Suppressor macrophage (primary cell): ENCODE results near the gene DLAT.

Source experiments
- DNase-seq, 4 experiments: peaks; one replicate each; pipeline ENCODE4 v3.0.0-alpha.2; 2020 to 2022
- total RNA-seq, 17 experiments: gene quantifications; one replicate each; lab custom pipeline; 2026; ENCODE audit warnings: mixed read lengths in 6 of 17, inconsistent platforms in 3 of 17; lab: John Stamatoyannopoulos, UW

The DLAT gene
- 46.8 to 122 (median 80.8) reads per million in 17 experiments for total RNA-seq

DNA sequence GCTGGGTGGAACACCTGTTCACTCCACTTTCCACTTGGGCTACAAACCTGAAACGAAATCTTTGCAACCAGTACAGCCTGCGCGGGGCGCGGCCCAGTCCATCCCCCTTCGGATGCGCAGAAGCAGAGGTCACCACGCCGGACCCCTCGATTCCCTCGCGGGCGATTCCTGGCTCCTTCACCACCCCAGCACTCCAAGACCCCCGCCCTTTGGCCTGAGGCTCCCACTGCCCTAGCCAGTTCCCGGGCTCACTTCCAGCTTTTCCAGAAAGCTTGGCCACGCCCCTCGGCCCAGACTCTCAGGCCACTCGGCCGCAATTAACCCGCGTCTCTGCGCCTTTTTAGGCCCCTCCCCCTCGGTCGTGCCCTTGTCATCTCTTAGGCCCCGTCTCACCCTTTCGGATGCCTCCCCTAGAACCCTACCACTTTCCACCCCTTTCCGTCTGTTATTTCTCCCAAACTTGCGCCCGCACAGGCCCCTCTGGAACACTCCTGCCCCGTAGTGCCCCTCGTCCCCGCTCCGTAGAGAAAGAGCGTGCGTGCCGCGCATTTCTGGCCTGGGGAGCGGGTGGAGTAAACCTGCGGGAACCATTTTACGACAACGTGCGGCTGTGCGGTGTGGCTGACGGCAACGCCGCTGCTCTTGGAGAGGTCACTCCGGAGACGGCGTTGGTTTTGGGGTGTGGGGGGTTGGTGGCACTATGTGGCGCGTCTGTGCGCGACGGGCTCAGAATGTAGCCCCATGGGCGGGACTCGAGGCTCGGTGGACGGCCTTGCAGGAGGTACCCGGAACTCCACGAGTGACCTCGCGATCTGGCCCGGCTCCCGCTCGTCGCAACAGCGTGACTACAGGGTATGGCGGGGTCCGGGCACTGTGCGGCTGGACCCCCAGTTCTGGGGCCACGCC lies at the start of gene DLAT:
DLAT (plus strand) TSS at position 636 of the 906 bp plus-strand sequence; CDS start at position 701, 65 bp downstream.
- peak; percentile 87 to 93 (median 90) for DNase-seq

DNA sequence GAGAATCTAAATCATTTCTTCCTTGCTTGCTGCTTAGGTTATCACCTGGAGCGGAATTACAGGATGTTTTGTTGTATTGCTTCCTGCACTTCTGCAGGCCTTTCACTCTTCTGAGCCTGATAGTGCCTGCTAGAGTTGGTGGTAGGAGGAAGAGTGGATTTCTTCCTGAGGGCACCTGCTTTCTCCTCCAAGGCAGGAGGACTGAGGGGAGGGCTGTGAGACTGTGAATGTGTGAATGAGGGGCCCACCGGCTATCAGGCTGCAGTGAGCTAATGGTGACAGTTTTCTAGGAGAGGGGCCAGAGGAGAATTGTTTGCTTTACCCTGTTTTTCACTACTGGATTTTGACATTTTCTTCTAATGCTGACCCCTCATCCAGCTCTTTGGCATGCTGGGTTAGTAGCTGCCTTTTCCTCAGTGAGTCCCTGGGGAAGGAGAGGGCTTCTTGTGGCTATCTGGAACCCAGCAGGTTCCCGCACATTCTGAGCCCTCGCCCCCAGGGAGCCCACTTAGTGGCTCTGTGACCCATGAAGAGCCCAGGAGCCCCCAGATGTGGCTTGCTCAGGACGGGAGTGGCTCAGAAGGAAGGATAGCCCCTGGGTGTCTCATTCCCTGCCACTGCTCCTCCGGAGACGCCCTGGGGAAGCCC lies 49.0 kb upstream of the DLAT start:
- DNase-seq: no peak

DNA sequence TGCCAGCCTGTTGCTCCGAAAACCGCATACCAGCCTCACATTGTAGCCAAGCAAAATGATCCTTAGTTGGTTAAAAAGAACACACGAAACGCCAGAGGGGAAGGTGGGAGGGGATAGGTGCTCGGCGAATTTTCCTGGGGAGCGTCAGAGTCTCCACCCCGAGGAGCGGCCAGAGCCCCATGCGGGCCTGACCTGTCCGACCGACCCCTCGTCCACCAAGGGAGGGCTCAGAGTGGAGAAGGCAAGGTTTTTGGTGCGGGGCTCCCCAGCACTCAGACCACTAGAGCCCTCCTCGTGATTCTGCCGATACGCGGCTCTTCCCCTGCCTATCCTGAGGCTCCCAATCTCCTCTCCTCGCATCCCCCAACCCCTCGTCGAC lies 48.5 kb upstream of the DLAT start:
- DNase-seq: no peak

DNA sequence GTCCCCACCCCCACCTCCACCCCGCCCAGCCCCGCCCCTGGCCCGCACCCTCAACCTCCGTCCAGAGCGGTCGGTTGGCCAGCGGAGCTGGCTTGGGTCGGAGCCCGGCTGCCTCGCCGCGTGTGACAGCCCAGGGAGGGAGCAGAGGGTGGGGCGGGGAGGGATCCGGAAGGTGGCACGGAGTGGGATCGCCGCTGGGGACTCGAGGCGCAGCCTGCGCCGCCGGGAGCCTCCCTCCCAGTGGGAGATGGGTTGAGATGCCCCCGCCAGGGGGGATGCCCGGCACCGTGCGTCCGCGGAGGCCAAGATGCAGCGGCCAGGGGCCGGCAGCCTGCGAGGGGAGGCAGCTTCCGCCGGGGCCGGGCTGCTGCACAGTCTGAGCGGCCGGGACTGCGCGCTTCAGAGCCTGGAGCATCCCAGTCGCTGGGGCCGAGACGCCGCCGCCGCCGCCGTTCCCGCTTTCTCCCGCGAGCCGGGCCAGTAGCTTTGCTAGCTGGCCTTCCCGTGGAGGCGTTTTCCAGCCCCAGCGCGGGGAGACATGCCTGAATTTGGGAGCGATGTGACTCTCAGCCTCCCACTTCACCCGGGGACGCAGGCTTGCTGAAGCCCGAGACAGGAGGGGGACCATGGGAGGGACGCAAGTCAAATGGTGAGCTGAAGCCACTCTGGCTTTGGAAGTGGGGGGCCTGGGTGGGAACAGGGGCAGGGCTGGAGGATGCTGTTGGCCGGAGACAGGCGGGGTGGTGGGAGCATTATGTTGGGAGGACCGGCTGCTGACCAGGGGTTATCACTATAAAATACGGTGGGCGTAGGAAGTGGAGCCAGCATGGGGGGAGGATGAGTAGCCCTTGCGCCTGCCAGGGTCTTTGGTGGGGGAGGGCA lies 47.8 kb upstream of the DLAT start:
- DNase-seq: peak; percentile 23 to 64 (median 39)

DNA sequence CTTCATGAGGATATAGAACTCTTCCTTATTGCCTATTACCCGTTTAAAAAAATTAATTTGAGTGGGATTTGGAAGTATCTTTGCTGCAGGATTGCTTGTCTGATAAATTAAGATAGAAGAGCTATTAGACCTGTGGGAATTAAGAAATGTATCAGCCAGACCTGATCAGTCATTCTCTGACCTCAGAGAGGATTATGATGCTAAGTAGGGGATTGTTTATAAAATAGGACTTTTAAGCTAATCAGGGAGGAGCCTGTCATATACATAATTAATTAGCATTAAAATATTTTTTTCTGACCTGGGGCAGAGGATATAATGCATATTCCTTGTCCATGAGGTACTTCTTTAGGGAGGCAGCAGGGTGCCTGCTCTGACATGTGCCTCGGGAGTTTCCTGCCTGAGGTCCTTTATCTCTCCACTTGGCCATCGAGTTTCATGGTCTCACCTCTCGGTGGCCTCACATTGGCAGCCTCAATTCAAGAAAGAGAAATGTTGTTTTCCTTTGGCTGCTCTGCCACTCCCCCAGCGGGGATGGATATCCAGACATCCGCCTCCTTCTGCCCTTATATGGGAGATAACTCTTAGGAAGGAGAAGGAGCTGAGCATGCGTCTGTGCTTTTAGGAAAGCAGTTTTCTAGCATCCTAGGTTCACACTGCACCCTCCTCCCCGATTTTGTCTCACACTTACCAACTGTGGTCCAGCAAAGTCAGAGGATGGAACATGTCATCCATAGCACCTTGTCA lies 47.0 kb upstream of the DLAT start:
- peak in 2 of 4 experiments; percentile 18 to 26 for DNase-seq

DNA sequence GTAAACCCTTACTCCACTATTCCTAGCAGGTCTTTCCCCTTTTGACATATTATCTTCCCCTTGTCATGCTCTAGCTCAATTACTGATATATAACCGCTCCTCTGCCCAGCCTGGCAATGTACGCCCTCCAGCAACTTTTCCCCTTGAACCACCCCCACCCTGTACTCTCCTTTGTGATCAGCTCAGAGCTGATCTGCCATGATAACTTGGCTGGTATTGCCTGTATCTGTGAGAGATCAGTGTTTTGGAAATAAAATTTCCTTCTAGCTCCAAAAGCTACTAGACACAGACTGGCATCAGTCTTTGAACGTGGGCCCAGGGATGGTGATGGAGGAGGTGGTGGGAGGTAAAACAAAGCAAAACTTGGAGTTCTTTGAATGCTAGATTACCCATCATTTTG lies 45.1 kb upstream of the DLAT start:
- DNase-seq: no peak

DNA sequence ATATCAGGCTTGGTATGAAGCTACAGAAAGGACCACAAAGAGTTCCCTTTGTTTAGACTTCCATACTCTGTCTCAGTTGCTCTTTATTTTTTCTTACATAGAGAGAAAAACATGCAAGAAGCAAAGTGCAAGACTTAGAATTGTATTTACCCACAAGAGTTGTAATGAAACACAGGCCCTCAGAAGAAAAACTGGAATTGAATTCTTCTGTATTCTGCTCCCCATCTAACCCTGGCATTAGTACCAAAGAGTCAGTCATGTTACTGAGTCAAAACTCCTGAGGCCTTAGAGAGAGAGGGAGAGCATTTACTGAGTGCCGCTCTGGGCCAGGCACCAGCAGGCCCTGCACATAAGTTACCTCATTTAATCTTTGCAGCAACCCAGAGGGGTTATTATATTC lies 43.9 kb upstream of the DLAT start:
- DNase-seq: no peak

DNA sequence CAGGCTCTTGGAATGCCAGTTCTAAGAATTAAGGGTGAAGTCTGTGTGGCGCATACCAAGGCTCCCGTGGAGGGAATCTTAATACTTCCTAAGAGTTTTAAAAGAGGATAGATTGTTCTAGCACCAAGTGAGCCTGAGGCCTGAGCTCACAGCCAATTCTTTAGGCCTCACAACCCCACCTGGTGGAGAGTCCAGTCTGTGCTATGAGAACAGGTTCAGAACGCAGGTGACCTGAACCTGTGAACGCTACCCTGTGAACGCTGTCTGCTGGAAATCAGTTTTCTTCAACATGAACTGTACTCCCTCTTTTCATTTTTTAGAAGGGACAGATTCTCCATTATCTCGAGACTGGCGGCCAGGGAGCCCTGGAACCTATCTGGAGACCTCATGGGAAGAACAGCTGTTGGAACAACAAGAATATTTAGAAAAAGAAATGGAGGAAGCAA lies 43.2 kb upstream of the DLAT start:
- peak; percentile 11 to 56 (median 40) for DNase-seq

DNA sequence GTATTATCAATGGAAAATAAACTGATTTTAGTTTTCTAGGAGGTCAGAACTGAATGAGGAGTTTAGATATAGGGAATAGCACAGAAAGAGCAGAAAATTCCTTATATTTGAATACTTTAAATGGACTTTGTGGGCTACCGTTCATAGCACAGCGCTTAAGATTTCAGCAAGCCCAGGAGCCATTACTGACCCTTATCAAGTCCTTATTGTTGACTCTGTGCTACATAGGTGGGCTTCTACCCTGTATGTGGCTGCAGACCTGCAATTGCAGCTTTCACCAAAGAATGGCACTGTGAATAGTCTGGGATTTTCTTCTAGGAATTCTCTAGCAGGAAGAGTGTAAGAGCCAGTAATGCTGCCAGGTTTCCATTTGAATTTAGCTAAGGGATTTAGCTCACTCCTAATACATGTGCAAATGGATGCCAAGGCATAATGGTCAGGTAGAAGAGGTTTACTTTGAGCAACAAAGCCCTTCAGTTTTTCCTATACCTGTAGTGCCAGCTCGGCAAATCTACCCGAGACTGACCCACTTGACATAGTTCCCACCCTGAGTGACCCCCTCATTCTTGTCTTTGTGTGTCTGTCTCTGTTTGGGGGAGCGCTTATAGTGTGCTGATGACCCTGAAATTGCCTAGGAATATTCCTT lies 42.5 kb upstream of the DLAT start:
- no peak for DNase-seq

DNA sequence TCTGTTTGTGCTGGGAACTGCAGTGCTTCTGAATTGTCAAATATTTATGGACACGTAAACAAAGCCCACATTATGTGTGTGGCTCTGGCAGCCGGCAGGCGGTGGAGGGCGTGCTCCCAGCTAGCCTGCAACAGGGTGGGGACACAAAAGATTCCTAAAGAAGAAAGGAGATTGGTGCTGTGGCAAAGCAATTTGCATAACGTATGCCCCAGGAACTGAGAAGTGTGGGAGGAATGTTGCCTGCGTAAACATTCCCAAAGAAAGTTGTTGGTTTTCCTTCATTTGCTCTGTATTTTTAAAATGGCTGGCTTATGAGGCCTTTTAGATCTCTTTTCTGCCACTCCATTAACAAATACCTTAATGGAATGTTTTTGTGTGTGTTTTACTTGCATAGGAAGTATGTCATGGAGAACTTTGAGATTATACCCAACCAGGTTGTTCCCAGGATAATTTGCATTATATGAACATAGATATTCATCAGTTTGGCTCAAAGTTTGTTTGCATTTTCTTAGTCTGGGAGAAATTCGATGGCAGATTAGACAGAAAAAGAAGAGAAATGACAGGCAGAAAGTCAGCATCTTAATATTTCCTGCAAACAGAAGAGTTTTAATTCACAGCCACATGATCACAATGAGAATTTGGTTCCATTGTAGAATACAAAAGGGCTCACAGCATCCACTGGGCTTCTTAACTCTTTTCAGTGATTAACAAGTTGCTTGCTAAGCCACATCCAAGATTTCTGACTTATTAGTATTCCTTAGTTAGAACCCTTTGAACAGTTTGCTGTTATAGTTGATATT lies 41.8 kb upstream of the DLAT start:
- DNase-seq: no peak

DNA sequence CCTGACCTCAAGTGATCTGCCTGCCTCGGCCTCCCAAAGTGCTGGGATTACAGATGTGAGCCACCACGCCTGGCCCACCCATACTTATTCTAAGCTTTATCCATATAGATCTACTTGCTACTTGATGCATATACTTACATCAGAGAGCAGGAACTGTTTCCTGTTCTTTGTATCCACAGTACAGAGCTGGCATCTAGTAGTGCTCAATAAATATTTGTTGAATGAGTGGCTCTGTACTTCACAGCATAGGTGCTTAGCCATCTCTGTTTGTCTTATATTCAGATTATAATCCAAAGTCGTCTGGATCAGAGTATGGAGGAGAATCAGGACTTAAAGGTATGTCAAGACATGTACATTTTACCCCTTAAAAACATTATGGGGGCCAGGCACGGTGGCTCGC lies 38.6 kb upstream of the DLAT start:
- DNase-seq: no peak

DNA sequence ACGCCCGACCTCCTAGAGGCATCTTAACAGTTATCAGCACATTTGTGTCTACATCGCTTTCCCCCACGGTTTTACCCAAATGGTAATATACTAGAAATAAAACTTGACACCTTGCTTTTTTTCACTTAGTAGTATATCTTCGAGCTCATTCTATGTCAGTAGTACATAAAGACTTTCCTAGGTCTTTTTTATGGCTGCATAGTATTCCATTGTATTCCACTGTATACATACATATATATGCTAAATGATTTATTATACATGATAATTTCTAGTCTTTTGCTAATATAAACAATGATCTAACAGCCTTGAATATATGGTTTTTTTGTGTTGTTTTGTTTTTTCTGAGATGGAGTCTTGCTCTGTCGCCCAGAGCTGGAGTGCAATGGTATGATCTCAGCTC lies 34.8 kb upstream of the DLAT start:
- DNase-seq: no peak

DNA sequence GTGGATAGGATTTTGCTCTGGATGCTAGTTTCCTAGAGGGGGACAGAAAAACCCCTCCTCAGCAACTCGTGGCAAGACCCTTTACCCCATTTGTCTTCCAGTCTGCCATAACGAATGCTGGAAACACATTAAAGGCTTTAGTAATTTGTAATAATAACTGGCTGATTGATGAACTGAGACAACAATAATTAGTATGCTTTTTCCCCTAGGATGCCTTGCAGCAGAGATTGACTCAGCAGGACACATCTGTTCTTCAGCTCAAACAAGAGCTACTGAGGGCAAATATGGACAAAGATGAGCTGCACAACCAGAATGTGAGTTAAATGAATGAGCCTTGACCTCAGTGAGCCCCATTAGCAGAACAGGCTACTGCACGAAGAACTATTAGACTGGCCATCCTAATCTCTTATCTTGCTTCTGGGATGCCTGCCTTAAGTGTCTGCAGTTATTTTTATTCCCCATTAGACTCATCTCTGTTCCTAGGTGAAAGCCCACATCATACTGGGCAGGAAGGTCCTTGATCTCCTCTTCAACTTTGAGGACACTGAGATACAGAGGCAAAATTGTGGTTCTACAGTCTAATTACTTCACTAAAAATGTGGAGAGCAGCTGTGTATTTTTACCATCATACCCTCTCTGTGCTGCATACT lies 32.9 kb upstream of the DLAT start:
- DNase-seq: no peak

DNA sequence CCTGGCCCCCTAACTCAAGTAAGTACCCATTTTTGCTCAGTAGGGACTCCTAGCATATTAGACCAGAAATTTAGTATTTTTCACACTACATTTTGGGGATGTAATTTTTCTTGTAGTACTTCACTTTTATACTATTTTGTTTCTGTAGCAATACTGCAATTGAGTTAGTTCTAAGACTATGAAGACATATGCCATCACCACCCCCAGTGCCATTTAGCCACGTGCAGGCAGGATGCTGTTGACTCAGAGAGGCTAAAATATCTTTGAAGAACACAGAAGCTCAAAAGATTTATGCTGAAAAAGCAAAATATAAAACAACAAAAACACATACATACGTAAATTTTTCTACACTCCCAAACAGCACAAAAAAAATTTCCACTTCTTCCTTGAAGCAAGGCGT lies 29.1 kb upstream of the DLAT start:
- DNase-seq: peak; percentile 66 to 88 (median 81)

DNA sequence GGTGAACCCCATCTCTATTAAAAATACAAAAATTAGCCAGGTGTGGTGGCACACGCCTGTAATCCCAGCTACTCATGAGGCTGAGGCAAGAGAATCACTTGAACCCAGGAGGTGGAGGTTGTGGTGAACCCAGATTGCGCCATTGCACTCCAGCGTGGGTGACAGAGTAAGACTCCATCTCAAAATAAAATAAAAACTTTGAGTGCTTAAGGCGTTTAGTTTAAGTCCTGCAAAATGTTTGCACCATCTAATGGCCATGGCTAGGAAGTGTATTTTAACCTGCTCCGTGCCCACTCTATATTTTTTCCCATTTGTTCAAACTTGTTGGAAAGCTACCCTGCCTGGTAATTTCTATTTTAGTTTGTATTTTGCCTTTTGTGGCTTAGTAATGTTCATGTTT lies 28.5 kb upstream of the DLAT start:
- peak; percentile 49 to 77 (median 74) for DNase-seq

DNA sequence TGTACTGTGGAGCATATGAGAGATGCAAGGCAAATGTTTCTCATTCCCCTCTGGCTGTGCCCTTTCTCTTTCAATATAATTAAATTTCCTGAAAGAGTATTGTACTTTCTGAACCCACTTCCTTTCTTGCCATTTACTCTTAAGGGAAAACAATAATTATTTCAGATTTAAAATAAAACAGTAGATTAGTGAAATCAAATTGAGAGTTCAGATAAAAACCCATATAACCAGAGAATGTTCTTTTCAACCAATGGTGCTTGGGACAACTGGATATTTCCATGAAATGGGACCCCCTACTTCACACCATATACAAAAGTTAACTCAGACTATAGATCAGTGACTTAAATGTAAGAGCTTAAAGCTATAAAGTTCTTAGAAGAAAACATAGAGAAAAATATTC lies 26.1 kb upstream of the DLAT start:
- DNase-seq: no peak

DNA sequence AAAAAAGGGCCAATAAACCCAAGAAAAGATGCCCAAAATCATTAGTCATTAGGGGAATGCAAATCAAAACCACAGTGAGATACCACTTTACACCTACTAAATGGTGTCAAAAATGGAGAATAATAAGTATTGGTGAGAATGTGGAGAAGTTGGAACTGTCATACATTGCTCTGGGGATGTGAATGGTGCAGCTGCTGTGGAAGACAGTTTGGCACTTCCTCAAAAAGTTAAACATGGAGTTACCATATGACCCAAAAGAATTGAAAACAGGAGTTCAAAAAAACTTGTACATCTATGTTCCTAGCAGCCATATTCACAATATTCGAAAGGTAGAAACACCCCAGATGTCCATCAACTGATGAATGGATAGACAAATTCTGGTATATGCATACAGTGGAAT lies 24.5 kb upstream of the DLAT start:
- no peak for DNase-seq

DNA sequence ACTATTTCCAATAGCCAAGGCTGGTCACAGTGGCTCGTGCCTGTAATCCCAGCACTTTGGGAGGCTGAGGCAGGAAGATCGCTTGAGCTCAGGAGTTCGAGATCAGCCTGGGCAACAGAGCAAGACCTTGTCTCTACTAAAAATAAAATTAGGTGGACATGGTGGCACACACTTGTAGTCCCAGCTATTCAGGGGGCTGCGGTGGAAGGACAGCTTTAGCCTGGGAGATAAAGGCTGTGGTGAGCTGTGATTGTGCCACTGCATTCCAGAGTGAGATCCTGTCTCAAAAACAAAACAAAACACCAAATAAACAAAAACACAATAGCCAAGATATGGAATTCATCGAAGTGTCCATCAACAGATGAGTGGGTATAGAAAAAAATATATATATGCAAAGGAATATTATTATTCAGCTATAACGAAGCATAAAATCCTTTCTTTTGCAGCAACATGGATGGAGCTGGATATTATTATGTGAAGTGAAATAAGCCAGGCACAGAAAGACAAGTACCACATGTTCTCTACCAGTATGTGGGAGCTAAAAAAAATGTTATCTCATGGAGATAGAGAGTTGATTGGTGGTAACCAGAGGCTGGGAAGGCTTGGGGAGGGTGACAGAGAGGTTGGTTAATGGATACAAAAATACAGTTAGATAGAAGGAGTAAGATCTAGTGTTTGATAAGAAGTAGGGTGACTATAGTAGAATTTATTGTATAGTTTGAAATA lies 22.6 kb upstream of the DLAT start:
- DNase-seq: no peak

DNA sequence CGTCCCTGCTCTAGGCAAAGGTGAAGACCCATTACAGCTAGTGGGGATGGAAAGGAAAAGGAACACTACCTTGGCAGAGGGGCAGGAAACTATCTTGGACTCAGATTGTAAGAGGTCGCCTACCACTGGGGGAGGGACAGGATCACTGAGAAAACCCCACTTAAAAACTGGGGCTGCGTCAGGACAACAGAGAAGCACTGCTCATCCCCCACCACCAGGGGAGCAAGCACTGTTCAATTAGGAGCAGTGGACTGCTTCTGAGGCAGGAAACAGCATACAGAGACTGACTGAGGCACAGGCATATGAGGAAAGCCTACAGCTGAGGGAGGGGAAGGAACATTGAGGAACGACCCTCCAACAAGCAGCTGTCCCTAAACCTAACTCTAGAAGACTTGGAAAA lies 20.8 kb upstream of the DLAT start:
- DNase-seq: peak; percentile 21 to 42 (median 40)
